Ascending aorta (tissue), 2 donors: ENCODE measurements around the gene GLRX2. TPM values are rescaled to one million over a fixed set of nuclear protein-coding genes. Genes with fewer than 3 reads are reported as not detected.
"Not testable (repeated sequence)": the region's sequence is repeated elsewhere in the genome, so short reads cannot be mapped to it uniquely, and the experiment has no call there.

Source experiments
- DNase-seq, 2 donors: peaks; one replicate each; pipeline ENCODE4 v3.0.0-alpha.2; 2019; ENCODE audit warnings: low spot score in 2 of 2
- H3K27ac ChIP-seq, 2 donors: fragments of 200-600 bp; sonication (generic); one replicate each; pipeline ENCODE4 v1.5.1; 2016 to 2017; ENCODE audit warnings: mild to moderate bottlenecking in 1 of 2
- H3K27me3 ChIP-seq: fragments of 200-600 bp; sonication (generic); one replicate; pipeline ENCODE4 v1.5.1; 2017
- H3K36me3 ChIP-seq, 2 donors: fragments of 200-600 bp; sonication (generic); one replicate each; pipeline ENCODE4 v1.5.1; 2016
- H3K4me1 ChIP-seq, 2 donors: fragments of 200-600 bp; sonication (generic); one replicate each; pipeline ENCODE4 v1.5.1; 2016 to 2017; ENCODE audit warnings: mild to moderate bottlenecking in 1 of 2
- H3K4me3 ChIP-seq, 2 donors: fragments of 200-600 bp; sonication (generic); one replicate each; pipeline ENCODE4 v1.5.1; 2016 to 2017; ENCODE audit warnings: mild to moderate bottlenecking in 1 of 2
- H3K9me3 ChIP-seq, 2 donors: fragments of 200-600 bp; sonication (generic); one replicate each; pipeline ENCODE4 v1.5.1; 2016
- intact Hi-C: fragments of 100-400 bp; cut with DNase I; formaldehyde crosslinking; loops from one replicate; pipeline ENCODE4 v1.15.1; 2023
- total RNA-seq: library from RNA; depleted of rRNA; stranded (reverse); fragments of >200 nt; gene quantifications from one replicate; pipeline ENCODE4 v1.1.0, GENCODE V29; 2016
- TF ChIP-seq, protein P1 (sequence below), 3 experiments: fragments of 200-600 bp in 2 of 3; fragments of 450-650 bp in 1 of 3; sonication (generic) in 2 of 3; IDR thresholded peaks; one replicate each; pipeline ENCODE4 v1.5.1; 2016 to 2019; ENCODE audit warnings: antibody characterized with exemption in 3 of 3, mild to moderate bottlenecking in 1 of 3, moderate library complexity in 1 of 3

GLRX2 gene
- total RNA-seq, 1 donor from 2014 or later = 2.8 TPM

- Histone ChIP-seq H3K4me1 (peaks cover 3 to 25% of the 10 kb centered on the region in 2 donors), H3K27me3 (no peaks in the 10 kb centered on the region), H3K9me3 (no peaks in the 10 kb centered on the region), H3K4me3 (peak overlapping the region; percentile 77 to 83), H3K36me3 (no peaks in the 10 kb centered on the region), H3K27ac (peak overlapping the region; percentile 96)
- intact Hi-C loops = loop anchor here (1.0 to 5.0 kb wide), 4 partner anchors 47 to 581 kb away; partner anchors contain the start of genes CDC73, GLRX2 and RGS2
- DNase-seq = peak; percentile 10 to 74
- TF ChIP-seq, protein P1, sequence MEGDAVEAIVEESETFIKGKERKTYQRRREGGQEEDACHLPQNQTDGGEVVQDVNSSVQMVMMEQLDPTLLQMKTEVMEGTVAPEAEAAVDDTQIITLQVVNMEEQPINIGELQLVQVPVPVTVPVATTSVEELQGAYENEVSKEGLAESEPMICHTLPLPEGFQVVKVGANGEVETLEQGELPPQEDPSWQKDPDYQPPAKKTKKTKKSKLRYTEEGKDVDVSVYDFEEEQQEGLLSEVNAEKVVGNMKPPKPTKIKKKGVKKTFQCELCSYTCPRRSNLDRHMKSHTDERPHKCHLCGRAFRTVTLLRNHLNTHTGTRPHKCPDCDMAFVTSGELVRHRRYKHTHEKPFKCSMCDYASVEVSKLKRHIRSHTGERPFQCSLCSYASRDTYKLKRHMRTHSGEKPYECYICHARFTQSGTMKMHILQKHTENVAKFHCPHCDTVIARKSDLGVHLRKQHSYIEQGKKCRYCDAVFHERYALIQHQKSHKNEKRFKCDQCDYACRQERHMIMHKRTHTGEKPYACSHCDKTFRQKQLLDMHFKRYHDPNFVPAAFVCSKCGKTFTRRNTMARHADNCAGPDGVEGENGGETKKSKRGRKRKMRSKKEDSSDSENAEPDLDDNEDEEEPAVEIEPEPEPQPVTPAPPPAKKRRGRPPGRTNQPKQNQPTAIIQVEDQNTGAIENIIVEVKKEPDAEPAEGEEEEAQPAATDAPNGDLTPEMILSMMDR (IDR thresholded peaks at IDR 0.05) = no peak
These were observed 46.5 kb downstream of the GLRX2 start for GRCh38 chr1:193058529-193059281.

GRCh38 chr1:193054169-193054675, 51.0 kb downstream of the GLRX2 start:
- DNase-seq = no peak
- TF ChIP-seq, protein P1 (IDR thresholded peaks at IDR 0.05) = no peak
- H3K9me3 ChIP-seq = no peaks in the 10 kb centered on the region
- intact Hi-C loops = no loop called here
- H3K4me3 ChIP-seq = no peak overlapping the region
- H3K4me1 ChIP-seq = peaks cover 0 to 9% of the 10 kb centered on the region in 2 donors
- no peaks in the 10 kb centered on the region for H3K27me3 ChIP-seq
- no peak overlapping the region for H3K27ac ChIP-seq
- peaks cover 6 to 9% of the 10 kb centered on the region in 2 donors for H3K36me3 ChIP-seq

DNA sequence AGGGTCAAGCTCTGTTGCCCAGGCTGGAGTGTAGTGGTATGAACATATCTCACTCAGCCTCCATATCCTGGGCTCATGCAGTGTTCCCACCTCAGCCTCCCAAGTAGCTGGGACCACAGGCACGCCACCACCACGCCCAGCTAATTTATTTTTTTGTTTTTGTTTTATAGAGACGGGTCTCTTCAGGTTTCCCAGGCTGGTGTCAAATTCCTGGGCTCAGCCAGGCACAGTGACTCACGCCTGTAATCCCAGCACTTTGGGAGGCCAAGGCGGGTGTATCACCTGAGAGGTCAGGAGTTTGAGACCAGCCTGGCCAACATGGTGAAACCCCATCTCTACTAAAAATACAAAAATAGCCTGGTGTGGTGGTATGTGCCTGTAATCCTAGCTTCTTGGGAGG, 56.3 kb downstream of the GLRX2 start:
- H3K4me3 ChIP-seq, H3K27ac ChIP-seq, H3K27me3 ChIP-seq, DNase-seq, H3K9me3 ChIP-seq, intact Hi-C loops, H3K4me1 ChIP-seq: not testable (repeated sequence)
- H3K36me3 ChIP-seq = peaks cover 16 to 21% of the 10 kb centered on the region in 2 donors

Other genes starting within 250 kb of the GLRX2 start
- 4.2 TPM for gene UCHL5, start 46.1 kb downstream of the GLRX2 start, total RNA-seq
- gene RO60, start 45.8 kb downstream of the GLRX2 start, total RNA-seq = 56.2 TPM
- 26.5 TPM for gene CDC73, start 16.6 kb upstream of the GLRX2 start, total RNA-seq
- gene B3GALT2, start 81.2 kb upstream of the GLRX2 start, total RNA-seq = not detected